Activated naive CD8-positive, alpha-beta T cell treated with anti-CD3 and anti-CD28 coated beads, Interleukin-2, amount 50 U/mL, for 16 hours (primary cell): ENCODE measurements around the gene RFTN1.

Experiments used
- DNase-seq: peaks from one replicate; pipeline ENCODE4 v3.0.0-alpha.2; 2020; ENCODE audit warnings: low read depth, low spot score

Gene RFTN1

DNA sequence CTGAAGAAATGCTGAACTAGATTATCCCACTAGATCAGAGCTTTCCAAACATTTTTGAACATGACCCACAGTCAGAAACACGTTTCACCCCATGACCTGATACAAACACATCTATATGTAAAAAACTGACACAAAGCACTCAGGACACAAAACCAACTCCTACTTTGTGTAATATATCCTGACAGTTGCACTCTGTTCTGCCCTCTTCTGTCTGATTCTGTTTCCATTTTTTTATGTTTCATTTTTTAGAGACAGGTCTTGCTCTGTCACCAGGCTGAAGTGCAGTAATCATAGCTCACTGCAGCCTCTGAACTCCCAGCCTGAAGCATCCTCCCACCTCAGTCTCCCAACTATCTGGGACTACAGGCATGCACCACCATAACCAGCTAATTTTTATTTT is 15.8 kb upstream of the RFTN1 start:
- no peak for DNase-seq

DNA sequence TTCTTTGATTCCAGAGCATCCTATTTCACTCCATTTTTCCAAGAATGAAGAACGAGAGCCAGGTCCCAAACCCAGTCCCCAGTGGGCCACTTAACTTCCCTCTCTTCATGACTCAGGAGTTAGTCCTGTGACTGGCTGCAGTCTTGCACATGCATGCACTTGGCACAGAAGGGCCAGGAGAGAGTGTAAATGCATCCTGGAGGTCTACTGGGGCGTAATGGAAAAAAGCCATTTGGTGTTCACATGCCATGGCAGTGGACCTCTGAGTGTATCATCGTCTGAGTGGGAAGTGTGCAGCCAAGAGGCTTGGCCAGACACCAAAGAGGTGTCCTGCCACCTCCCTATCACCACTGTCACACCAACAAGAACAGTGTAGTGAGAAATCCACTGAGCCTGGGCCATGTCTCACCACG is 15.1 kb upstream of the RFTN1 start:
- no peak for DNase-seq

DNA sequence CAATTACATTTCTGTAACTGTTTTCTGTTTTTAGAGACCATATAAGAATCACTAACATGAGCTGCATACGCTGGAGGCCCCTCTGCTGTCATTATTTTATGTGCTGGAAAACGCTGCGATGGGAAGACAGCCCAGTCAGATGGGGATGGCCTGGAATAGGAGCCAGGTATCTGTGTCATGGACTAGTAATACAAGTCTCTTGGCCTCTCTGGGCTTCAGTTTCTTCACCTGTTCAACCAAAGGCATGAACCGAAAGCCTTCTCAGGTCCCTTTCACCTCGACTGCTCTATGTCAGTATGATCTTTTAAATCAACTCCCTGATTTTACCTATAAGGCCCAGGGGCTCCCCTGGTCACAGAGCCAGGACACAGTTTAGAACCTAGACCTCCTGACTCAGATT is 14.6 kb upstream of the RFTN1 start:
- DNase-seq = no peak

DNA sequence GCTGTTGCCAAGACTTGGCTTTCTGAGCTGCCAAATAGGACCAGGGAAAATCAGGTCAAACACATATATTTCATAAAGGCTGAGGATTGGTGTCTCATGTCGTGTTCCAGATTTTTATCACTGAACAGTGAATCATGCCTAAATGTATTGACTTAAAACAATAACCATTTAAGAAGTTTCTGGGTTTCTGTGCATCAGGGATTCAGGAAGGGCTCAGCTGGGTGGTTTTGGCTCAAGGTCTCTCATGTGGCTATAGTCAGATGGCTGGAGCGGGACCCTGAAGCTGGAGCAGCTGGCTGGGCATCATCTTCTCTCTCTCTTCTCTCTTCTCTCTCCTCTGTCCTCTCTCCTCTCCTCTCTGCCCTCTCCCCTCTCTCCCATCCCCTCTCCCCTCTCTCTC is 10.7 kb upstream of the RFTN1 start:
- no peak for DNase-seq

DNA sequence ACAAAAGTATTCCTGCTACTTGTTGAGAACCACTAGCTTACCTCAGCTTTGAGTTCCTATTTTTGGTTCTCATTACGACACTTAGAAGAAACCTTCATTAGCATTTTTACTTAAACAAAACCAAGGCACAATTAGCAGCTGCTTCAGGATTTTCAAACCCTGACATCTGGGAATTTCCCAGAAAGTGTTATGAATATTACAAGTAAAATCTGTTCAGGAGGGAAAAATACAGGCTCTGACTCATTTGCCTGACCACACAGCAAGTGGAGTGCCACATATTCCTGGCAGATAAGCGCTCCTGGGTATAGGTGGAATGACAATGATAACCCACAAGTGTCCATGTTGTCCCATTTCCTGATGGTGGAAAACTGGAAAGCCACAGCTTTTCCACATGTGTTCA is 10.3 kb upstream of the RFTN1 start:
- DNase-seq = no peak

DNA sequence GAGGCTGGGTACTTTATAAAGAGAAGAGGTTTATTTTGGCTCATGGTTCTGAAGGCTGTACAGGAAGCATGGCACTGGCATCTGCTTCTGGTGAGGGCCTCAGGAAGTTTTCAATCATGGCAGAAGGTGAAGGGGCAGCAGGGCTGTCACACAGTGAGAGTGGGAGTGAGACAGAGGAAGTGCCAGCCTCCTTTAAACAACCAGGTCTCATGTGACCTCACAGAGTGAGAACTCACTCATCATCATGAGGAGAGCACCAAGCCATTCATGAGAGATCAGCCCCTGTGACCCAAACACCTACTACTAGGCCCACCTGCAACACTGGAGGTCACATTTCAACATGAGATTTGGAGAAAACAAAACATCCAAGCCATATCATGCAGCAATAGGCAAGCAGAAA is 9.3 kb upstream of the RFTN1 start:
- DNase-seq = no peak

DNA sequence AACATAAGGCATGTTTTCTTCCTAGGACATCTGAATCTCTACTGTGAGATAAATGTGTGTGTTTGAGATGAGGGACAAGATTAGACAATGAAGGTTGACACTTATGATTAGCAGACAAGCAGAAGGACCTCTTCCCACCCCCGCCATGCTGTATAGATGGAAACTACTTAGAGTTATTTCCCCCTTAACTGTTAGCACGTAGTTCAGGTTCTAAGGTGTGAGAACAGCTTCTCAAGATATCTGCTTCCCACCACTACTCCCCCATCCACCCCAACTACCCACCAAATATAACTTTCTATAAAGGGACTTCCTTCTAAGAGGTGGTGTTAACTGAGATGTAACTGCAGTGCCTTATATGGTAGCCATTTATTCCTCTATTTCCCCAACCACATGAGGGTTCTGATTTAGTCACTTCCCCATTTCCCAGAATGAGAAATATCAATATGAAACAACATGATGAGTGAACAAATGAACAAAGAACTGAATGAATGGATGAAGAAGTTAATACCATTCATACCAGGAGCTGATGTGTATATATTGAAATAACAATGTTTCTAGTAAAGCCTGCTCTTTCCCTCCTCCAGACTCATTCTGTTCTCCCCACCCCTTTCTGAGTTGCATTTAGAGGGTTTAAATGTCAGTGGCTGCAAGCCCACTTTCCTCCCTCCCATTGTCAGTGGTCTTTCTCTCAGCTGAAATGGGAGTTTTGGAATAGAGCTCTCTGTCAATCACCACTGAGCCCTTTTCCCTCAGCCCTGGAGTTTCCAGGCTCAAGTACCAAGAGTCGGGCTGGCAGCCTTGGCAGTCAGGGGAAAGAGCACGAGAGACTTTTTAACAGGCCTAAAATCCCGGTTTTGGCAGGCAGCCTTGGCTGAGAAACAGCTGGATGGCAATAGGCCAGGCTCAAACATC is 7.7 kb upstream of the RFTN1 start:
- no peak for DNase-seq

DNA sequence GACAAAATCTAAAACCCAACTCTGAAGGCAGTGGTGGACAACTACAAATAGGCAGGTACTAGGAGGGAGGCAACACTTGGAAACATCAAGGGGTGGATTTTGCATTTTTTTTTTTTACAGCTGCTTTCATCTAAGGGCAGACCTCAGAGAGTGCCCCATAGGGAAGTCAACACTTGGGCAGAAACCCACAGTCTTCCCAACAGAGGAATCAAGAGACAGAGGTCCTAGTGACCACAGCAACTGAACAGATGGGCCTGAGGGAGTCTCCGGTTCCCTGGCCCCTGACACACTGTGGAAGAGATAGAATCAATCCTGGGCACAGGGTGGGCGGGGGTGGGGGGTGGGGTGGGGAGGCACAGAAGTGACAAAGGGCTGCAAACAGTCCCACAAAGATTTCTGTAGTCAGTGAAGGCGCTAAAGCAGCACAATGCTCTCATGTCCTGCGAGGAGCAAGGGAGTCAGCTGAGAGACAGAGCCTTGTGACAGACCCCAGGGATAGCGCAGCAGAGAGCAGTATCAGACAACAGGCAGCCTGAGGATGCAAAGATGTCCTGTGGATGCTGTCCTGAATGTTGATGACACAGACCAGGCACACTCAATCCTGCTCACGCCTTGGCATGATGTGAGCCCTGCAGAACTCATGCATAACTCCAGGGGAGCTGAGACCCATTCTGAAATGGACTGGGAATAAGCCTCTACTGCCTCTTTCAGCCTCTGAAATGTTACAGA is 6.9 kb upstream of the RFTN1 start:
- no peak for DNase-seq

DNA sequence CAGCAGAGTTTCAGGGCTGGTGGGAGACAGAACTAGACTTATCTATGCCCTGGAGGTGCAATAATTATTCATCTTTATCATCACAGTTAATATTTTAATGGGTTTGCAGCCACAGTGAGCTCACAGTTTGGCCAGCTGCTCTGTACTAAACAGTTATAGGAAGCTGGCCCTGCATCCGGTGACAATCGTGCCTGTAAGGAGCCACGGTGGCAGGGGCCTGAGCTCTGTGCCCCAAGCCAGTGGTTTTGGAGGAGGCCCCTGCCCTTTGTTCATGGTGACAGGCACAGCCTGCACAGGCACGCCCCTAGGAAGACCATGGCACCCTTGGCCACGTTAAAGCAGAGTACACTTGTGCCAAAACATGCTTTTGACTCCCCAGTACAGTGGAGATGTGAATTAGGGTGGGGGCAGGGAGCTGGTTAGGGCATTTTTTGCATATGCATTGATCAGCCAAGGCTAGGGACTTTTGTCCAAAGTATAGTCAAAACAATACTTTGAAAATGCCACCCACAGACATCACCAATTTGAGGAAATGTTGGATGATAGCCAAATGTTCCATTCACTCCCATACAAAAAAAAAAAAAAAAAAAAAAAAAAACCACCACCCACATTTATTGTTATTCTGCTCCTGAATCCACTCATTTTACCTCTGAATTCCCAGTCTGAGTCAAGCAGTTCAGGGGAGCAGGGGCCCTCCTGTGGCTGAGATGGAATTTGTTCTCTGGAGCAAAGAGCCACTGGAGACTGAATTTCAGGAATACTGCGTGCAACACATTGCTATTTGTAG is 3.4 kb upstream of the RFTN1 start:
- DNase-seq = no peak

DNA sequence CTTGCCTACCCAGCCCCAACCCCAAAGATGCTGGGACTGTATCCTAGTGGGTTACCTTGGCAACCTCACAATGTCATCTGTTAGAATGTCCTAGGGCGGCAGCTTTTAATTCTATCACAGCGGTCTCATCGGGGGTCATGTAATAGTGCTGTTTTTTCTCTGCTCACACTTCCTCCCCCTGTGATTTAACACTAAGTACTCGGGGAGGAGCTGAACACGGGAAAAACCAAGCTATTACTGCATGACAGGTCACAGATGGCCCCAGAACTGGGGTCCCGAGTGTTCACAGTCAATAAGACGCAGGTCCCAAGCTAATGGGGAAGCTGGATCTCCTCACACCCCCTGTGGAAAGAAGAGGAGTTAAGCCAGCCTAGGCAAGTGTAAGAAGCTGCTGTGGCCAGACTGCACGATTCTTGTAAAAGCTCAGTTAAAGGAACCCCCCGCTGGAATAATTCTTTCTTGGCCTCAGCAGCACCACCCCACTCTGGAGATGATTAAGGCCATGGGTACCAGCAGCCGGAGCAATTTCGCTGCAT is 2.5 kb upstream of the RFTN1 start:
- no peak for DNase-seq

DNA sequence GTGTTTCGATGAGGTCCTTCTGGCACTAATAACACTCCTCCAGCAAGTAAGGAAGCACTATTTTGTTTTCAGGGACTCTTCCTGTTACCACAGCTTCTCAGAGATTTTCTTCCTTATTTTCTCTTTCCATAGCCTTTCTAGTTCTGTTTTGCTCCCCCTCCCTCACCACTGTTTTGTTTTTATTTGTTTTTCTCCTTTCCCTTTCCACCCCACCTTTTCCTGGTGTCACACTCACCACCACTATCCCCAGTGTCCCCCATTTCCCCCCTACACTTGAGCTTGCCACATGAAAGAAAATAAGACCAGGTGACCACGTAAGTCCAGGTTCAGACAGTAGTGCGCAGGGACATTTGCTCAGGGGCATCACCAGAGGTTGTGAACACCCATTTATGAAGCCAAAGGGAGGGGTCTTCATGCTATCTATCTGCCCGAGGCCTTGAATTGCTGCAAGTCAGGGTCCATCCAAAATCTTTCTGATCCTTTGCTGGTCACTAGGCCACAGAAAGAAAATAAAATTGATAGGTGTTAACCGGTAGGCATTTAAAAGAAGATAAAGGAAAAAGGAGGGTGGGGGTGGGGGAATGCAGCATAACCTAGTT is 1.4 kb upstream of the RFTN1 start:
- no peak for DNase-seq

DNA sequence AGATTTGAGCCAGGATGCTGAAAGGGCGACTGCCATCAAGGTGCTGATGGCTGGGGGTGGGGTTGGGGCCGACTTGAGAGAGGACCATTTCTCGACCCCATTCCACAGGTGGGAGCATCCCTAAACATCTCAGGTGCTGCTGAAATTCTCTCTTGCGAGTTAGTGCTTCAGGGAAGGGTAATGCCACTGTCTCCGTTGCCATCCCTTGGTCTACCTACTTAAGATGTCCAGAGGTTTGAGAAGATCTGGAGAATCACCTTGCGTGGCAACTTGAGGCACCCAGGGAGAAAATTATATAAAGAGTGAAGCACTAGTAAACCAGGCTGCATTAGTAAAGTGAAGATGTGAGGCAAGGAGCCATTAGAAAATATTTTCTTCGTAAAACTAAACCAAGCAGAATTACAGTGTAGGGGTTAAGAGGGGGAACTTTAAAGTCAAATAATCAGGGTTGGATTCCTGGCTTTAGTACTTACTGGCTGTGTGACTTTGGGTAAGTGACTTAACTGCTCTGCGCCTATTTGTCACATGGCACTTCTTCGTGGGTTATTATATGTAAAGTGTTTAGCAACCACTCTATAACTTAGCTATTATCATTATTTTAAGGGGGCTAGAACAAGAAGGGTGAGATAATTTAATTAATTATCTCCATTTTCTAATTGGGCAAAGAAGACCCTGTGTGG is 662 bp upstream of the RFTN1 start:
- DNase-seq = no peak

DNA sequence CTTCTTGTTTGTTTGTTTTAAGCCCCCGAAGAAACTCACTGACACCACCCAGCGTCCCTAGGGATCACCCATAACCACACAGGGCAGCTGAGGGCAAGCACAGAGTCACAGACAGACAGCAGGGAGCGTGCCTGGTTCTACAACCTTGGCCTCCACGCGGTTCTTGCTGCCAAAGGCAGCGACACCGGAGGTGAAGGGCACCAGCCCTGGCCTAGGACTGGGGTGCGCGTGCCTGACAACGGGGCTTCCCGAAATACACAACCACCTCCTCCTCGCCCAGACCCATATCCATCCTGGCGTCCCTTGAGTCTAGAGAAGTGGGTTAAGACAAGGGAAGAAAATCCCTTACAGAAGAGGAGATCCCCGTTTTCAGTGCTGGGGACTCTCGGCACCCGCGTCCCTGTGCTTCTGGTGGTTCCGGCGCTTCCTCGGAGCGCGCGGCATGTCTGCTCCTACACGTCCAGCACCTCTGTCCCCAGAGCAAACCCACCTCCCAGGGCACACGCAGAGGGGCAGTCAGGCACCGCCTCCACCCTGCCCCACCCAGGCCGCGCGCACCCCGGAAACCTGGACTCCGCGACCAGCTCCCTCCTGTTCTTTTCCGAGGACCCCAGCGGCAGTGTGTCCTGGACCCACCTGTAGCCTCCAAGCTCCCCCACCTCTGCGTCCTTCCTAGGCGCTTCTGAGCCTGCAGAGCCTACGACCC is 911 bp downstream of the RFTN1 start:
- DNase-seq = peak; percentile 13

DNA sequence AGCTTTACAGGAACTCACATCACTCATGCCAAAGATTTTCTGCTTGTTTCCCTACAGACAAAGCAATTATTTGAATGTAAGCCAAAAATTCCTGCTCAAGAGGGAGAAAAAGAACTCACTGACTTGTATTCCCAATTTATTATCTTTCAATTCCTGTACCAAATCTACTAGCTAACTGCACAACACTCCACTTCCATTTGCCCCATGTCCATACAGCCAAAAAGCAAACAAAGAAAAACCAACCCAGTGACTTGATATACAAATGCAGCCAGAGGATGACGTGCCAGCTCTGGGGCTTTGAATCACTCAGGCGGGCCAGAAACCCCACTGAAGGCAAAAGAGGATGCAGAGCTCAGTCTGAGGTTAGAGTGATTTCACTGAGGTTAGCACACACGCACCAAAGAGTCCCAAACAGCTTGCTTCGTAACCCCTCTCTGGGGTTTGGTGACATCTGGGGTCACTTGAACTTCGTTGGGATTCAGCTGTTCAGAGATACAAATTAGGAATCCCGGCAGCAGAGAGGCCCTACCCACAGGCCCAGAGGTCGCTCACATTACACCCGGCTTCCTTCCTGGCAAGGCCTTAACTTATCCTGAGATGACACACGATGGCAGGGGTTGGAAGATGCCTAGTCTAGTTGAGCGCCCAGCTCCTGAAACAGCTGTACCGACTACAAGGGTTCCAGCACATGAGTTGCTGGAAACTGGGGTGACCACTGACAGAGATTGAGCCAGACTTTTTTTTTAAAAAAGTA is 1.6 kb downstream of the RFTN1 start:
- peak; percentile 54 for DNase-seq

DNA sequence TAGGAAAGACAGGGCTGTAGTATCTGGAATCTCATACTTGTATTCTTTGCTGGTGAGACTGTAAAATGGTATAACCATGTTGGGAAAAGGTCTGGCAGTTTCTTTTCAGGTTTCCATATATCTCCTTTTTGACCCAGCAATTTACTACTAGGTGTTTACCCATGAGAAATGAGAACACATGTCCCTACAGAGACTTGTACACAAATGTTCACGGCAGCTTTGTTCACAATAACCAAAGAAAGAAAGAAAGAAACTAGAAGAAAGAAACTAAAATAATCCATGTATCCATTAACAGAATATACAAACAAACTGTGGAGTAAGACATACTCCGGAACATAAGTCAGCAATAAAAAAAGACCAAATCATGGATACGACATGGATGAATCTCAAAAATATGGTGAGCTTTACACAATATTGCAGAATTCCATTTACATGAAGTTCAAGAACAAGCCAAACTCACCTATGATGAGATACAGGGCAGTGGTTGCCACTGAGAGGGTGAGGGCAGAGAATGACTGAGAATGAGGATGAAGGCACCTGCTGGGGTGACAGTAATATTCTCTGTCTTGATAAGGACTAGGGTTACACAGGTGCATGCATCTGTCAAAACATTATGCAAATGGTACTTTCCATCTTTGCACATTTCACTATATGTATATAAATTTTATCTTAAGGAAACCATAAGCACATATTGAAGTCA is 2.7 kb downstream of the RFTN1 start:
- no peak for DNase-seq

DNA sequence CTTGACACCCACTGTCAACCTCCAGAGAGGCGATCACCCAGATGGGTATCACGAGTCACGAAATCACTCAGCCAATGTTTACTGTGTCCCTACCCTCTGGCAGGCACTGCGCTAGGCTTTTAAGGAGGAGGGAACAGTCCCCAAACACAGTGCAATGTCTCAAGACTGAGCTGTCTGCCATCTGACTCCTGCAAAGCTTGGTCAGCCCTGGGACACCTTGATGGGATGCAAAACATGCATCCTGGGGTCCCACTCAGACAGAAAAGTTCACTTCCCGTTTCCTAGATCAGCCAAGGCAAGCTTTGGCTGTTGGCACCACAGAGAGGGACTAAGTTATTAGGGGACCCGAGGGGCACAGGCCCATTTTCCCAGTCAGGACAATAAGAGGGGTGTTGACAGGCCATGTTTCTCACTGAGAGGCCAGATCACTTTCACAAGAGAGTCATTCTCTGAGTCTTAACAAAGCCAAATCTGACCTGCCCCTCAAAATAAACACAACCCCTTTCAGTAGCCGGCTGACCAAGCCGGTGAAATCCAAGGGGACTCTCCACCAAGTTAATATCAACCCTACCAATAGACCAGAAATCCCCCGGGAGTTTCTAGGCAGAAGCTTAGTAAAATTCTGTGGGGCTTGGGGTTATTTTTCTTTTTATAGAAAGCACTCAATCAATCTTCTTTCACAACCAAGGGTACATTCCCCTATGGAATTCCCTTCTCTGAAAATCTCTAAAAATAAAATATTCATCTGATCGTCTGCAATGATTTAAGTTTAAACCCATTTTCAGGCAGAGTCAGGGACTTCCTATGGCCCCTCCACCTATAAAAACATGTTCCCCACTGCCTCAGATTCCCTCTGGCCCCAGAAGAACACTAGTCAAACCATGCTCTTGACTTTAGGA is 3.5 kb downstream of the RFTN1 start:
- DNase-seq = no peak

DNA sequence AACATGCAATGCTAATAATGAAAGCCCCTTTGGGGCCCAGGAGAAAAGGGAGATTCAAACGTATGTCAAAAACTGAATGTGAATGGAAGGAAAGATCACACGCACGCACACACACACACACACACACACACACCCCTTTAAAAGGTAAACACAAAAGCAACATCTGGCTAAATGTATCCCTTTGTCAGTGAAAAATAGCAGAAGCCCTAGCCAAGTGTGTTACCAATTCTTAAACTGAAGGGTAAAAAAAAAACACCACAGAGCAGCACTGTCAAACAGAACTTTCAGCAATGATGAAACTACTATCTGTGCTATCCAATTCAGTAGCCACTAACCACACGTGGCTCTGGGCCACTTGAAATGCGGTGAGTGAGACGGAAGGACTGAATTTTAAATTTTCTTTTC is 4.9 kb downstream of the RFTN1 start:
- DNase-seq = no peak

DNA sequence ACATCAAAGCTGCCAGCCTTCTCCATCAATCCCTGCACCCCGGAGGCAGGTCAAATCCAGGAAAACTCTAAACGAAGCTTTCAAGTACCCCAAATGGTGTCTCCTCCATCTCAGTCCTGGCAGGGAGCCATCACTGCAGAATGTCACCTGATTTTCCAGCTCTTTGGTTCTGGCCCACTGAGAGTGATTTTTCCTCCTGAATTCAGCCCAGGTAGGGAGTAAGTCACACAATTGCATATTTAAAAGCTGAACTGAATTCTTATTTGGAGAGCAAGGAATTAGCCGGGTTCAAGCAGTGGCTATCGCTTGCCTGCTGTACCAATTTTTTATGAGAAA is 5.3 kb downstream of the RFTN1 start:
- DNase-seq = no peak
